PC-9 (cell line): ENCODE data around the gene DVL1. TPM values are rescaled to one million over a fixed set of nuclear protein-coding genes. Genes with fewer than 3 reads are reported as not detected.

Experiments
- BruUV-seq: library from RNA; stranded (reverse); fragments of 400-500 nt; replicated peaks from 2 replicates; lab custom pipeline; 2021; lab: Mats Ljungman, UMichigan
- CTCF ChIA-PET: fragments of 300-600 bp; sonication (Branson Sonifier 250); formaldehyde crosslinking; loops from one replicate; lab custom pipeline; 2022; ENCODE audit warnings: antibody characterized with exemption; lab: Charles Lee
- POLR2A ChIA-PET: fragments of 300-600 bp; sonication (Branson Sonifier 250); formaldehyde crosslinking; loops from one replicate; lab custom pipeline; 2022; ENCODE audit warnings: antibody characterized with exemption; ENCODE audit not compliant: unreplicated experiment; lab: Charles Lee
- DNase-seq, 2 experiments: peaks; one replicate each; pipeline versions ENCODE4 v3.0.0 to v3.0.0-alpha.2; 2015 to 2022; ENCODE audit warnings: mixed read lengths in 1 of 2
- H2AFZ ChIP-seq: fragments of 200-600 bp; sonication (generic); 2 replicates; pipeline ENCODE4 v1.8.1; 2017; ENCODE audit warnings: antibody characterized with exemption
- H3F3A ChIP-seq: fragments of 200-600 bp; sonication (generic); 2 replicates; pipeline ENCODE4 v1.8.1; 2017; ENCODE audit warnings: antibody characterized with exemption, mild to moderate bottlenecking, low read depth; ENCODE audit not compliant: insufficient read depth
- H3K27ac ChIP-seq: fragments of 200-600 bp; sonication (generic); 2 replicates; pipeline ENCODE4 v1.6.1; 2016; ENCODE audit warnings: mixed run types
- H3K27me3 ChIP-seq: fragments of 200-600 bp; sonication (generic); 2 replicates; pipeline ENCODE4 v1.6.1; 2016; ENCODE audit warnings: low read depth, mixed run types; ENCODE audit not compliant: insufficient read depth
- H3K36me3 ChIP-seq: fragments of 200-600 bp; sonication (generic); 2 replicates; pipeline ENCODE4 v1.6.1; 2016; ENCODE audit warnings: low read depth, mixed run types
- H3K4me1 ChIP-seq: fragments of 200-600 bp; sonication (generic); replicated peaks from 2 replicates; pipeline ENCODE4 v1.6.1; 2016; ENCODE audit warnings: mixed run types; ENCODE audit not compliant: insufficient read depth
- H3K4me2 ChIP-seq: fragments of 200-600 bp; sonication (generic); 2 replicates; pipeline ENCODE4 v1.6.1; 2017; ENCODE audit warnings: mixed run types
- H3K4me3 ChIP-seq: fragments of 200-600 bp; sonication (generic); 2 replicates; pipeline ENCODE4 v1.6.1; 2016; ENCODE audit warnings: mixed run types
- H3K79me2 ChIP-seq: fragments of 200-600 bp; sonication (generic); 2 replicates; pipeline ENCODE4 v1.6.1; 2017; ENCODE audit warnings: low read depth, mixed run types
- H3K9me2 ChIP-seq: fragments of 200-600 bp; sonication (generic); 2 replicates; pipeline ENCODE4 v1.8.1; 2017; ENCODE audit warnings: mild to moderate bottlenecking; ENCODE audit not compliant: insufficient read depth
- H3K9me3 ChIP-seq: fragments of 200-600 bp; sonication (generic); 2 replicates; pipeline ENCODE4 v1.8.1; 2016; ENCODE audit warnings: low read depth; ENCODE audit not compliant: insufficient read depth
- H4K20me1 ChIP-seq: fragments of 200-600 bp; sonication (generic); 2 replicates; pipeline ENCODE4 v1.8.1; 2017; ENCODE audit not compliant: insufficient read depth
- EZH2 ChIP-seq: fragments of 200-600 bp; sonication (generic); IDR thresholded peaks from 2 replicates; pipeline ENCODE4 v1.8.0; 2017; ENCODE audit warnings: antibody characterized with exemption, low read depth
- intact Hi-C: fragments of 100-400 bp; cut with micrococcal nuclease; formaldehyde crosslinking; loops from one replicate; pipeline ENCODE4 v1.10.0; 2022; ENCODE audit not compliant: unreplicated experiment
- total RNA-seq: library from RNA; stranded (reverse); gene quantifications from 2 replicates; pipeline ENCODE4 v1.2.3, GENCODE V29; 2021
- TF ChIP-seq, protein P1 (sequence below): fragments of 200-600 bp; sonication (generic); conservative IDR thresholded peaks from 2 replicates; pipeline ENCODE4 v1.6.1; 2017; ENCODE audit warnings: mixed run types, antibody characterized with exemption, mild to moderate bottlenecking, moderate library complexity

Gene DVL1
- total RNA-seq, 1 experiment from 2014 or later: 95.8 TPM

DNA sequence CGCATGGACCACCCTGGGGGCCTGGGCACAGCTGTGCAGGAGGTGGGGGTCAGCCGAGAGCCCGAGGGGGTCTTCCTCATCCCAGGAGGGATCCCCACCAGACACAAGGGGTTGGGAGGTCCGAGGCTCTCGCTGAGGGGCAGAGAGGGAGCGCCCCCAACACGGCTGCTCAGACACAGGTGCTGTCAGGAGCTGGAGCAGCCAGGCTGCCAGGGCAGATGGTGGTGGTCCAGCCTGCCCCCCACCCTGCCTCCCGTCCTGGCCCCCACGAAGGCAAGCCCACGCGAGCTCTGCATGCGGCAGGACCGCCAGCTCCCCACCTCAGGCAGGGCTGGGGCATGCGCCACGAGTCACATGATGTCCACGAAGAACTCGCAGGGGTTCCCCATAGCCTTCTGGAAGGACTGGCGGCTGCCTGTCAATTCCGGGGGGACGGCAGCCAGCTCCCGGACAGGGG lies 13.4 kb downstream of the DVL1 start:
- BruUV-seq: no TSS peak
- Histone ChIP-seq H3K27me3 (no peaks in the 10 kb centered on the region), H3K4me1 (peaks cover 9% of the 10 kb centered on the region), H3K9me3 (no peaks in the 10 kb centered on the region), H3K79me2 (peaks cover 7% of the 10 kb centered on the region), H3K27ac (no peak overlapping the region), H4K20me1 (peaks cover 9% of the 10 kb centered on the region), H3K36me3 (no peaks in the 10 kb centered on the region; the same call in 1 of the 2 replicates), H3K4me3 (no peak overlapping the region), H3K4me2 (no peak overlapping the region), H3F3A (peaks cover 15% of the 10 kb centered on the region; the same call in 1 of the 2 replicates), H3K9me2 (no peaks in the 10 kb centered on the region), H2AFZ (no peak overlapping the region)
- CTCF ChIA-PET: no interaction called here
- intact Hi-C loops: no loop called here
- POLR2A ChIA-PET: no interaction called here
- TF ChIP-seq, protein P1, sequence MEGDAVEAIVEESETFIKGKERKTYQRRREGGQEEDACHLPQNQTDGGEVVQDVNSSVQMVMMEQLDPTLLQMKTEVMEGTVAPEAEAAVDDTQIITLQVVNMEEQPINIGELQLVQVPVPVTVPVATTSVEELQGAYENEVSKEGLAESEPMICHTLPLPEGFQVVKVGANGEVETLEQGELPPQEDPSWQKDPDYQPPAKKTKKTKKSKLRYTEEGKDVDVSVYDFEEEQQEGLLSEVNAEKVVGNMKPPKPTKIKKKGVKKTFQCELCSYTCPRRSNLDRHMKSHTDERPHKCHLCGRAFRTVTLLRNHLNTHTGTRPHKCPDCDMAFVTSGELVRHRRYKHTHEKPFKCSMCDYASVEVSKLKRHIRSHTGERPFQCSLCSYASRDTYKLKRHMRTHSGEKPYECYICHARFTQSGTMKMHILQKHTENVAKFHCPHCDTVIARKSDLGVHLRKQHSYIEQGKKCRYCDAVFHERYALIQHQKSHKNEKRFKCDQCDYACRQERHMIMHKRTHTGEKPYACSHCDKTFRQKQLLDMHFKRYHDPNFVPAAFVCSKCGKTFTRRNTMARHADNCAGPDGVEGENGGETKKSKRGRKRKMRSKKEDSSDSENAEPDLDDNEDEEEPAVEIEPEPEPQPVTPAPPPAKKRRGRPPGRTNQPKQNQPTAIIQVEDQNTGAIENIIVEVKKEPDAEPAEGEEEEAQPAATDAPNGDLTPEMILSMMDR: no peak
- no peak for TF ChIP-seq EZH2
- DNase-seq: no peak

DNA sequence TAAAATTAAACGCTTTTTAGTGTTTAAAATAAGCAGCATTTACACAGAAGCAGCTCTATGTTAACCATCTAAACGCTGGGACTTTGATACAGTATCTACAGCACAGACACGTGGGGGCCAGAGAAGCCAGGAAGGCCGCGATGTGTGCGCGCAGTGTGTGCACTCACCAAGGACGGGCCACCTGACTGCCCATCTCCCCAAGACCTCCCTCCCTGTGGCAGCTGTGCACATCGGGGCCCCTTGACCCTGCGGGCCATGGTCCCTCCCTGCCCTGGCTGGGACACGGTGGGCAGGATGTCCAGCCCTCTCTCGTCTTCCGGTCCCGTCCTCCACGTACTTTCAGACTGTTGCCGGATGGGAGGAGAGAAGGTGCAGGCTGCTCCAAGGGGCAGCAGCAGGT lies 13.9 kb downstream of the DVL1 start:
- TSS peak; percentile 22 for BruUV-seq
- 0 out of 2 replicates have a peak, but pooled peaks cover 2% of the 10 kb centered on the region for H3K79me2 ChIP-seq
- H2AFZ ChIP-seq: no peak overlapping the region
- CTCF ChIA-PET: no interaction called here
- no peaks in the 10 kb centered on the region for H3K9me2 ChIP-seq
- no peaks in the 10 kb centered on the region; the same call in 1 of the 2 replicates for H3K36me3 ChIP-seq
- no peak for DNase-seq
- peaks cover 14% of the 10 kb centered on the region for H3K4me1 ChIP-seq
- H4K20me1 ChIP-seq: peaks cover 9% of the 10 kb centered on the region
- H3K9me3 ChIP-seq: no peaks in the 10 kb centered on the region
- POLR2A ChIA-PET: no interaction called here
- no peak overlapping the region for H3K4me2 ChIP-seq
- no peak for TF ChIP-seq EZH2
- TF ChIP-seq, protein P1: no peak
- peaks cover 20% of the 10 kb centered on the region; the same call in 1 of the 2 replicates for H3F3A ChIP-seq
- no peaks in the 10 kb centered on the region for H3K27me3 ChIP-seq
- intact Hi-C loops: no loop called here
- H3K27ac ChIP-seq: no peak overlapping the region
- H3K4me3 ChIP-seq: no peak overlapping the region

DNA sequence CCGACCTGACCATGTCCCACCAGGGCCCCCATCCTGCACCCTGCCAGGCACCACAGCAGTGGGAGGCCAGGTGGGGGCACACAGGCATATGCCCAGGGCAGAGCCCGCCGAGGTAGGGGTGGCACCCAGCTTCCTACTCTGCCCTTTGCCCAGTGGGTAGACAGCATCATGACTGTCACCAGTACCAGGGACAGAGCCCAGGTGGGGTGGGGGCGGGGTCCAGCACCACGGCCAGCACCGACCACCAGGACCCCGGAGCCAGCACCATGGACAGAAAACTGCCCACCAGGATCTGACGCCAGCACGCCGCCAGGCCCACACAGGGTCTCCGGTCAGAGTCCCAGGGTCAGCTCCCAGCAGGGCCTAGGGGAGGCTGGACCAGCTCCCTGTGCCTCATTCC lies 14.4 kb downstream of the DVL1 start:
- ChIA-PET CTCF (no interaction called here), POLR2A (no interaction called here)

More for the DNA sequence above, 14.4 kb downstream of the DVL1 start:
- Histone ChIP-seq H2AFZ (no peak overlapping the region), H4K20me1 (peaks cover 9% of the 10 kb centered on the region), H3K9me3 (no peaks in the 10 kb centered on the region), H3K79me2 (no peaks in the 10 kb centered on the region), H3K27me3 (no peaks in the 10 kb centered on the region), H3K27ac (no peak overlapping the region), H3F3A (peaks cover 25% of the 10 kb centered on the region; the same call in 1 of the 2 replicates), H3K4me2 (no peak overlapping the region), H3K4me3 (no peak overlapping the region), H3K4me1 (peaks cover 17% of the 10 kb centered on the region), H3K9me2 (no peaks in the 10 kb centered on the region), H3K36me3 (no peaks in the 10 kb centered on the region; the same call in 1 of the 2 replicates)
- TF ChIP-seq EZH2: no peak
- TF ChIP-seq, protein P1: no peak
- DNase-seq: no peak
- intact Hi-C loops: no loop called here
- no TSS peak for BruUV-seq
